ENCODE results near the gene KCND1. TPM values are rescaled to one million over a fixed set of nuclear protein-coding genes. Genes with fewer than 3 reads are reported as not detected.

The KCND1 gene
- total and polyA plus RNA-seq, 8 donors: 2.3 to 5.7 (median 4.5) TPM

DNA sequence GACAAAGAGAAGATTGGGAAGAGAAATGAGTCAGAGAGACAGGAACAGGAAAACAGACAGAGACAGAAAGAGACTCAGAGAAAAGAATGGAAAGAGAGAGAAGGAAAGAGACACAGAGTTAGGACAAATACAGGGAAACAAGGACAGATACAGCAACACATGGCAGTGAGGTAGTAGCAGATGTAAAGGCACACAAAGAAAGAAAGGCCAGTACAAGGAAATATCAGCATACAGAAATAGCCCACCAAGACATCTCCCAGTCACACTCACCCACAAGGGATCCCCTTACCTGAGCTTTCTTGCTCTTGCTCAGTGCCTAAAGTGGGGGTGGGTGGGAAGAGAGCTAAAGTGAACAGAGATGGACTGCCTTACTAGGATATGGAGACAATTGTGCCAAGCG, 26.2 kb upstream of the KCND1 start:
- Histone ChIP-seq H3K36me3 (peaks cover 0 to 46% of the 10 kb centered on the region in 2 donors), H3K4me3 (no peak overlapping the region), H3K27ac (no peak overlapping the region), H3K27me3 (no peaks in the 10 kb centered on the region), H3K9me3 (no peaks in the 10 kb centered on the region), H3K4me1 (peaks cover 0 to 5% of the 10 kb centered on the region in 2 donors)
- ATAC-seq: no peak
- DNase-seq: no peak
- TF ChIP-seq, protein P1, sequence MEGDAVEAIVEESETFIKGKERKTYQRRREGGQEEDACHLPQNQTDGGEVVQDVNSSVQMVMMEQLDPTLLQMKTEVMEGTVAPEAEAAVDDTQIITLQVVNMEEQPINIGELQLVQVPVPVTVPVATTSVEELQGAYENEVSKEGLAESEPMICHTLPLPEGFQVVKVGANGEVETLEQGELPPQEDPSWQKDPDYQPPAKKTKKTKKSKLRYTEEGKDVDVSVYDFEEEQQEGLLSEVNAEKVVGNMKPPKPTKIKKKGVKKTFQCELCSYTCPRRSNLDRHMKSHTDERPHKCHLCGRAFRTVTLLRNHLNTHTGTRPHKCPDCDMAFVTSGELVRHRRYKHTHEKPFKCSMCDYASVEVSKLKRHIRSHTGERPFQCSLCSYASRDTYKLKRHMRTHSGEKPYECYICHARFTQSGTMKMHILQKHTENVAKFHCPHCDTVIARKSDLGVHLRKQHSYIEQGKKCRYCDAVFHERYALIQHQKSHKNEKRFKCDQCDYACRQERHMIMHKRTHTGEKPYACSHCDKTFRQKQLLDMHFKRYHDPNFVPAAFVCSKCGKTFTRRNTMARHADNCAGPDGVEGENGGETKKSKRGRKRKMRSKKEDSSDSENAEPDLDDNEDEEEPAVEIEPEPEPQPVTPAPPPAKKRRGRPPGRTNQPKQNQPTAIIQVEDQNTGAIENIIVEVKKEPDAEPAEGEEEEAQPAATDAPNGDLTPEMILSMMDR (IDR thresholded peaks at IDR 0.05): no peak
- intact Hi-C loops (cut with DNase I): no loop called here

DNA sequence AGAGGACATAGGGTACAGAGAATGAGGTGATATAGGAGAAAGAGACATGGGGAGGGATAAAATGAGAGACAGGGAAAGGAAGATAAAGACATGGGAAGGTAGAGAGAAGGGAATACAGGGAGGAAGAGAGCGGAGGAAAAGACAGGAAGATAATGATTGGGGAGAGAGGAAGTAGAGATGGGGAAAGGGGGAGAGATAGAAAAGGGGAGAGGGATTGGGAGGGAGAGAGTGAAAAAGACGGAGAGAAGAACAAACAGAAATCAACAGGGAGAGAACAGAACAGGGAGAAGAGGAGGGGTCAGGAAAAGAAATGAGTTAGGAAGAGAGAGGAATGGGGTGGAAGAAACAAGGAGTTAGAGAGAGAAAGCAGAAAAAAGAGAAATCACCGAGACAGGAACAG, 25.8 kb upstream of the KCND1 start:
- intact Hi-C loops (cut with DNase I): no loop called here
- no peak for ATAC-seq
- TF ChIP-seq, protein P1 (IDR thresholded peaks at IDR 0.05): no peak
- H3K27ac ChIP-seq: no peak overlapping the region
- H3K4me3 ChIP-seq: no peak overlapping the region
- peaks cover 0 to 5% of the 10 kb centered on the region in 2 donors for H3K4me1 ChIP-seq
- DNase-seq: no peak
- no peaks in the 10 kb centered on the region for H3K27me3 ChIP-seq
- peaks cover 0 to 50% of the 10 kb centered on the region in 2 donors for H3K36me3 ChIP-seq
- H3K9me3 ChIP-seq: no peaks in the 10 kb centered on the region

- ATAC-seq (no peak), DNase-seq (no peak)
- Histone ChIP-seq H3K27me3 (no peaks in the 10 kb centered on the region), H3K27ac (no peak overlapping the region), H3K4me1 (peaks cover 0 to 5% of the 10 kb centered on the region in 2 donors), H3K9me3 (no peaks in the 10 kb centered on the region), H3K4me3 (no peak overlapping the region), H3K36me3 (peaks cover 0 to 55% of the 10 kb centered on the region in 2 donors)
- TF ChIP-seq, protein P1 (IDR thresholded peaks at IDR 0.05): no peak
- intact Hi-C loops (cut with DNase I): no loop called here
Measured at GRCh38 chrX:48996969-48997368, 25.3 kb upstream of the KCND1 start.

DNA sequence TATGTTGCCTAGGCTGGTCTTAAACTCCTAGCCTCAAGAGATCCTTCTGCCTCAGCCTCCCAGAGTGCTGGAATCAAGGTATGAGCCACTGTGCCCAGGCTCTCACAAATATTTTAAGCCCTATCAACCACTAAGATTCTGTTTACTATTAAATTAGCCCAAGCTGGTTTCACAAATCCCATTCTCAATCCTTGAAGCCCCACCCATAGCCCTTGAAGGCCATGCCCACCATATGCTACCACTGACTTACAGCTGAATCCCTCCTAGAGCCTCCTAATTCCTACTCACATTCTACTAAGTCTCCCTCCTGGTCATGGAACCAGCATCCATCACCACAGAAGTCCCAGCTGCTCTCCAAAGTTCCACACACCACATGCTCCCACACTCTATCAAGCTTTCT, 20.7 kb upstream of the KCND1 start:
- H3K4me1 ChIP-seq: no peaks in the 10 kb centered on the region
- ATAC-seq (no peak), DNase-seq (no peak)
- no peak overlapping the region for H3K4me3 ChIP-seq
- TF ChIP-seq, protein P1 (IDR thresholded peaks at IDR 0.05): no peak
- no peak overlapping the region for H3K27ac ChIP-seq
- H3K36me3 ChIP-seq: peaks cover 0 to 81% of the 10 kb centered on the region in 2 donors
- intact Hi-C loops (cut with DNase I): no loop called here
- H3K27me3 ChIP-seq: no peaks in the 10 kb centered on the region
- no peaks in the 10 kb centered on the region for H3K9me3 ChIP-seq

DNA sequence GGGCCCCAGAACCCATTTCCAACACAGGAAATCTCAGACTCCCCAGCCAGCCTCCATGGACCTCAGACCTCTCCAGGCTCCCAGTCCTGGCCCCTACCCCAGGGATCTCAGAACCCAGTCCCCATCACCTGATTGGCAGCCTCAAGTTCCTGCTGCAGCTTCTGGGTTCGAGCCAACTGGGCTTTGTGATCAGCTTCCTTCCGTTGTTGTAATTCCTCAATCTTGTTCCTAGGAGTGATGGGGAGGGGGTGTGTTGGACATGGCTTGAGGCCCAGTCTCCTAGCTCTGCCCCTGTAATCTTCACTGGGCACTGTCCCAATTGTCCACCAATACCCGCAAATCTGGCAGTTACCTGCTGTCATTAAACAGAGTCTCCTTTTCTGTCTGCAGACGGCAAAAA, 17.8 kb upstream of the KCND1 start:
- no peak overlapping the region for H3K27ac ChIP-seq
- H3K4me1 ChIP-seq: no peaks in the 10 kb centered on the region
- no peaks in the 10 kb centered on the region for H3K27me3 ChIP-seq
- intact Hi-C loops (cut with DNase I): no loop called here
- H3K9me3 ChIP-seq: no peaks in the 10 kb centered on the region
- TF ChIP-seq, protein P1 (IDR thresholded peaks at IDR 0.05): no peak
- DNase-seq (peak in 2 of 4 donors; percentile 10 to 17), ATAC-seq (no peak)
- no peak overlapping the region for H3K4me3 ChIP-seq
- peaks cover 0 to 77% of the 10 kb centered on the region in 2 donors for H3K36me3 ChIP-seq

All from left lung (tissue), 10 donors.